Cardiac fibroblast (primary cell): ENCODE measurements around the gene ZNF222.
A peak's percentile ranks its signal among the peaks of the same experiment; 100 is the strongest.

Experiments used
- DNase-seq, 2 donors: peaks; one replicate each; pipeline versions ENCODE4 v3.0.0 to v3.0.0-alpha.2; 2010; ENCODE audit warnings: low read depth in 2 of 2
- H3K4me3 ChIP-seq, 2 donors: replicated peaks in 1 of 2; 1 replicate in 1 of 2; 2 replicates in 1 of 2; pipeline ENCODE4 v1.5.1; 2011; ENCODE audit warnings: low read depth in 2 of 2, low read length in 2 of 2, mild to moderate bottlenecking in 2 of 2, moderate library complexity in 1 of 2
- CTCF ChIP-seq: IDR thresholded peaks from one replicate; pipeline ENCODE4 v1.5.1; 2011; ENCODE audit warnings: low read depth, mild to moderate bottlenecking, low read length, inconsistent platforms

ZNF222 gene

GRCh38 chr19:44051650-44052402, 26.6 kb downstream of the ZNF222 start, which contains the start of gene ZNF223:
Gene ZNF223 (plus strand): TSS chr19:44052036. CDS start chr19:44055177, 3,141 bp downstream.
- H3K4me3 ChIP-seq, result peak within 1 kb of the TSS; percentile 90 to 95
- DNase-seq, result peak; percentile 92 to 95
- no peak for TF ChIP-seq CTCF

GRCh38 chr19:44055870-44056269, 30.7 kb downstream of the ZNF222 start:
- no peak for TF ChIP-seq CTCF
- no peak for DNase-seq
- no peak overlapping the region for H3K4me3 ChIP-seq

GRCh38 chr19:44059229-44059628, 34.0 kb downstream of the ZNF222 start:
- no peak for TF ChIP-seq CTCF
- no peak overlapping the region for H3K4me3 ChIP-seq
- no peak for DNase-seq

- H3K4me3 ChIP-seq, result no peak overlapping the region
- no peak for TF ChIP-seq CTCF
- DNase-seq, result no peak
Measured at GRCh38 chr19:44061038-44061437, 35.9 kb downstream of the ZNF222 start.

- no peak overlapping the region for H3K4me3 ChIP-seq
- no peak for DNase-seq
- TF ChIP-seq CTCF, result no peak
Measured at GRCh38 chr19:44066305-44066704, 41.1 kb downstream of the ZNF222 start.

- no peak for TF ChIP-seq CTCF
- H3K4me3 ChIP-seq, result no peak overlapping the region
- DNase-seq, result no peak
Measured at GRCh38 chr19:44069415-44069814, 44.2 kb downstream of the ZNF222 start.
